Stimulated activated CD4-positive, alpha-beta T cell treated with anti-CD3 and anti-CD28 coated beads, TNF-alpha, amount 100 ng/mL, for 4 hours (primary cell): ENCODE measurements around the gene TTC27.
"Not testable (repeated sequence)": the region's sequence is repeated elsewhere in the genome, so short reads cannot be mapped to it uniquely, and the experiment has no call there.

Experiments used
- DNase-seq, 3 experiments: peaks; one replicate each; pipeline ENCODE4 v3.0.0-alpha.2; 2020; ENCODE audit warnings: low read depth in 3 of 3

Gene TTC27

DNA sequence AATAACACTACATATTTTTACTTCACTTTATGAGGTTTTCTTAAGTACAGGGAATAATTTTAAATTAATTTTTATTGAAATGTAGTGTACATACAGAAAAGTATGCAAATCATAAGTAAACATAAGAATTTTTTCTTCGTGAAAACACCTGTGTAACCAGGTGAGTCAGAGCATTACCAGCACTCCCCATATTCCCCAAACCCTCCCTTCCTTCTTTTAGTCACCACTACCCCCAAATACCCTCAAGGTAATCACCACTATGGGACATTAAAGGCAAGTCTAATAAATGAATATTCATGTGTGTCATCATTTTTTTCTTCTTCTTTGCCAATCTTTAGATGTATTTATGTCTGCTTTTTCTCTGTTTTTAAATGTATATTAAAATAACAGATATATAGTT is 179.0 kb downstream of the TTC27 start:
- no peak for DNase-seq

DNA sequence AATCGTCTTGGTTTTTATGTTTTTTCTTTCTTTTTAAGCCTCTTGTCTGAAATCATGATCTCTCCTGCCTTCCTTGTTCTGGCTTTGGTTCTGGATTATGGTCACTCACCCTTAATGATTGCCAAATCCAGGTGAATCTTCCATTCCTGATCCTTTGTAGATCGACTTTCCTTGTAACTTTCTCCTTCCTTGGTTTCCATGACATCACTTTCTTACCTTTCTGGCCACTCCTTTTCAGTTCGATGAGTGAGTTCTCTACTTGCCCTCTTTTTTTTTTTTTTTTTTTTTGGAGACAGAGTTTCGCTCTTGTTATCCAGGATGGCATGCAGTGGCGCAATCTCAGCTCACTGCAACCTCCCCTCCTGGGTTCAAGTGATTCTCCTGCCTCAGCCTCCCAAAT is 179.8 kb downstream of the TTC27 start:
- DNase-seq, result no peak

DNA sequence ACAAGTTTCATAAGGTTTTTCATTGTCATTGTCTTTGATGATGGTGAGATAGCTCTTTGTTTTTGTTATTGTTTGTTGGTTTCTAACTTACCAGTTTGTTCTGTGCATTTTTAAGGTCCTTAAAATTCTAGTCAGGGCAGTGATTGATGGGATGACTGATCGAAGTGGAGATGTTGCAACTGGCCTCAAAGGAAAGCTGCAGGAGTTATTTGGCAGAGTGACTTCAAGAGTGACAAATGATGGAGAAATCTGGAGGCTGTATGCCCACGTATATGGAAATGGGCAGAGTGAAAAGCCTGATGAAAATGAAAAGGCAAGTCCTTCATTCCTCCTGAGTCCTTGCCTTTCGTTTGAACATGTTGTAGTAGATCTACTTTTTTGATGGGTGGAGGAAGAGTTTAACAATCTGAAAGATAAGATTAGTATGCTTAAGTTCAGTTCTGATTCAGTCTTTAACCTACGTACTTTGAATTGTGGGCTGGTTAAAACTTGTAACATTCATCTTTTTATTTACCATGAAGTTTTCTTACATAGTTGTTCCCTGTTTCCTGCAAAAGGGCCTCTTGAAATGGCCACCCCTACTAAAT is 183.2 kb downstream of the TTC27 start:
- DNase-seq, result no peak

DNA sequence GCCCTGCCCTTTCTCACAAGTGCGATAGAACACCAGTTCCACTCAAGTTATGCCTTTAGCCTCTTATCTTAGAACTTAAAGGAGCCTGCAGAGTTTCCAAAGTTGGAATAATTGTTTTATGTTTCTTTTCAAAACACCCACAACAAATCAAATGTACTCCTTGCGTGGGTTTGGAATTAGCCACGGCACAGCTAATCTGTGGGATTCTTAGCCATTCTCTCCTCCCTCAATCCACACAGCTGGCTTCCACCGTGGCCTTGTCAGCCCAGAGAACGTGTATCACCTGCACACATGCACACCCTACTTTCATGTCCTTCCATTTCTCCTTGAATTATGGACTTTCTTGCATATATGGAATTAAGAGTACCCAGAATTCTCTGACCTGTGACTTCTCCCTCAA is 183.8 kb downstream of the TTC27 start:
- no peak for DNase-seq

DNA sequence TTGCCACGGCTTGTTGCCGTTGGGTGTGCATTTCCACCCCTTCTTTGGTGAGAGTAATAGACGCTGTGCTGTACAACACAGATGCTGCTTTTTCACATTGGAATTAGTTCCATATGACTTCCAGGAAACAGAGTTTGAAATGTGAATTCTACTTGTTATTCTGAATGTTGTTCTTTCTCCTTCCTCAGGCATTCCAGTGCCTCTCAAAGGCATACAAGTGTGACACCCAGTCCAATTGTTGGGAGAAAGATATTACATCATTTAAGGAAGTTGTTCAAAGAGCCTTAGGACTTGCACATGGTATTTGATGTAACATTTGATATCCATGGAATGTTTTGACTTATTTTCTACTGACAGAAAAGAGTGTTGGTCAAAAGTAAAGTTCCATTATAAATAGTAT is 184.5 kb downstream of the TTC27 start:
- no peak for DNase-seq

DNA sequence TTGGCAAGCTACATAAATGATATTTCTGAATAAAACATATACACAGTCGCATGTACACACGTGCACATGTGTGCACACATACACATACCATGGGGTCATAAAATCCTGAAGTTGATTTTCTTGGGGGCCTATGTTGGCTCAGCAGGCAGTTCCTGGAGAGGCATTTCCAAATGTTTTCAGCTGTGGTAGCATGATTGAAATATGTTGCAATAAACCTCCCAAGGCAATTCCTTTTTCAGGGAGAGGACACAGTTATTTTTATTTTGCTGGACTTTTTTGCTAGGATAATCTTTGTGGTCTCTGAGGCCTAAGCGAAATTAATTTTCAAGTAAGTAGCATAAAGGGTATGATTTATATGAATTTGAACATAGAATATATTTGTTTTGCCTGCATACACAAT is 192.2 kb downstream of the TTC27 start:
- no peak for DNase-seq

DNA sequence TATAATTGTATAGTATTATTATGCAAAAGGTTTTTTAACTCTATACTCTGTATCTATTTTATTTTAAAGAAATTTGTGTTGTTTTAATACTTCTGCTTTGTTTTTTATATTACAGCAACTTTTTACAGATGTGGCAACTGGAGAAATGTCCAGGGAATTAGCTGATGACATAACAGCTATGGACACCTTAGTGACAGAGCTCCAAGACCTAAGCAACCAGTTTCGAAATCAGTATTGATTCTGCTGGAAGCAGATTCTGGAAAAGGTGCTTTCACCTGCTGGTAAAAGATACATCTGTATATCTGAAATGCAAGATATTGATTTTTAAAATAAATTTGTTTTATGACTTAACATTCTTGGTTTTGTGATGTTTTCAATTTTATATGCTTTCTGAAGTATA is 192.9 kb downstream of the TTC27 start:
- no peak for DNase-seq

DNA sequence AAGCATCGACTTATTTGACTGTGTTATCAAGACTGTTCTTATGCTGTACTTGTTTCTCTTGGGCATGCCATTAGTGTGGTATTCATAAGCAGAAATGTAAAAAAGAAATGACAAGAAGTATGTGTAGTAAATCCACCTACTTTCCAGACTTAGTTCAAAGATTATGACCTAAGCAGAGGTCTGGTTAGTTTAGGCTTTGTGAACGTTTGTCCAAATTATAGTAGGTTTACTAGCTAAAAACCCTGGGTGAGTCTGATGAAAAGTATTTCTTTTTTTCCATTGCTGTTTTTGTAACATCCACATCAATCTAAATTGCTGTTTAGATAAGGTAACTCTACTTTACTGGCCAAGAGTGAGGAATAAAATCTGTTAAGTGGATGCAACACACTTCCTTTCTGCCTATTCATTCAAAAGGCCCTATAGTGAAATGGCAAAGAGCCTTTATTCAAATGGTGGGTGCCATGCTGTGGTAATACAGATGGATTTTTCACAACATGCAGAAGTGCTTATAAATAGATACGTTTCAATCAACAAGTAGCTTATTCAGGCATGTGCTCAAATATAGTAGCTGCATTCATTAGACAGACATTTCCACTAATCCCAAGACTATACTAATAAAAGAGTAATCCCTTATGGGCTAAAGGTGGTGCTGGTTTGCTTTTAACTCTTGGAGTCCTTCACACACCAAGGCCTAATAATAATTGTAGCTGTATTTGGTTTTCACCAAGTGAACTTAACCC is 196.4 kb downstream of the TTC27 start:
- DNase-seq, result no peak

DNA sequence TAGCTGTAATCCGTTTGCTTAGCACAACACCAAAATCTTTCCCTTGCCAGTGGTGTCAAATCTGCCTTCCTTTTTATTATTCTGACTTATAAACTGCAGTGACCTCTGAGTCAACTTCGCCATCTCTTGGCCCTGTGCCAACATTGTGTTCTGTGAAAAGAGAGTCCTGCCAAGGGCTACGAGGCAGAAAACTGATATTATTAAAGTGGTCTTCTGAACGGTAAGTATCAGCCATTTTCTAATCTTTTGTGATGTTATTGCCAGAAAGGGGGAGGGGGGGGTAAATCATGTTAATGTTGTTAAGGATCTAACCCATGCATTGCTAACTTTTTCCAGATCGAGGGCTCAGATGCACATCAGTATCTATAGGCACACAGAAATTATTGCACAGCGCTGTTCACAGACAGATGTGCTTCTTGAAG is 197.5 kb downstream of the TTC27 start:
- no peak for DNase-seq

DNA sequence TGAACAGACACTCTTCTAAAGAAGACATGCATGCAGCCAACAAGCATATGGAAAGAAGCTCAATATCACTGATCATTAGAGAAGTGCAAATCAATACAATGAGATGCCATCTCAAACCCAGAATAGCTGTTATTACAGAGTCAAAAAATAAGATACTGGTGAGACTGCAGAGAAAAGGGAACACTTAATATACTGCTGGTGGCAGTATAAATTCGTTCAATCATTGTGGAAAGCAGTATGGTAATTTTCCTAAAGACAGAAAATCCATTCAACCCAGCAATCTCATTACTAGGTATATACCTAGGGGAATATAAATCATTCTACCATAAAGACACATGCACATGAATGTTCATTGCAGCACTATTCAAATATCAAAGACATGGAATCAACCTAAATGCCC is 202.3 kb downstream of the TTC27 start:
- no peak for DNase-seq

DNA sequence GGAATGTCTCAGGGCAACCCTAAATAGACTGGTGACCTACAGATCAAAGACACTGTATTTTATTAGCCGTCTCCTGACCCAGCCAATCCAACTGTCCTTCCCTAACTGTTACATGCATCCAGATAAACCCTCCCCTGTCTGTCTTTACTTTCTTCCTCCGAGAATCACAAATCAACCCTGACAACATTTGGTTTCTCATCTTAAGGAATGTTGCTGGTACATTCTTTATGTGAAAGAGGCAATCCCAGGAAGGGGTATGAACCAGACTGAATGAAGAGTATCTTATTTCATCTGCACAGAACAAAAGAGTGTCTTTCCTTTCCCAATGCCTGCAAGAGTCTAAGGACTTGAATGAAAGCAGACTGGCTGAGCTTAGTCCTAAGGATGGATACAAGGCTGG is 205.0 kb downstream of the TTC27 start:
- DNase-seq, result no peak

DNA sequence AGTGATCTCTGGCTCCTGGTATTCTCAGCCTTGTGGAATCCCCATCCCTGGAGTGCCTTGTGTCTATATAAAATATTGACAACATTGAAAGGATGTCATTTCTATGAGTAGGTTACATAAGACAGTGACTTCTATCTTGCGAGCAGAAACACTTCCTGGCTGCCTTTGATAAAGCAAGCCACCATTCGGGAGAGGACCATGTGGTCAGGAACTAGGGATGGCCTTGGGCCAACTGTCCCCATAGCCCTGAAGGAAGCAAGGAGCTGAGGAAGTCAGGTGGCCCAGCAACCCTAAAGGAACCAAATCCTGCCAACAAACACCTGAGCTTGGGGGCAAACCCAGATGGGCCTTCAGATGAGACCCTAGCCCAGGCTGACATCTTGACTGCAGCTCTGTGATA is 205.9 kb downstream of the TTC27 start:
- no peak for DNase-seq

DNA sequence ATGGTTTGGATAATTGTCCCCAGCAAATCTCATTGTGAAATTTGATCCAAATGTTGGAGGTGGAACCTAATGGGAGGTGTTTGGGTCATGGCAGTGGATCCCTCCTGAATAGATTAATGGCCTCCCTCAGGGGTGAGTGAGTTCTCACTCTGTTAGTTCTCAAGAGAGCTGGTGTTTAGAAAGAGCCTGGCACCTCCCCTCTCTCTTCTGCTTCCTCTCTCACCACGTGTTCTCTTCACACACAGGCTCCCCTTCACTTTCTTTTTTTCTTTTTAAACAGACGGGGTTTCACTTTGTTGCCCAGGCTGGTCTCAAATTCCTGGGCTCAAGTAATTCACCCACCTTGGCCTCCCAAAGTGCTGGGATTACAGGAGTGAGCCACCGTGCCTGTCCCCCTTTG is 207.3 kb downstream of the TTC27 start:
- no peak for DNase-seq

DNA sequence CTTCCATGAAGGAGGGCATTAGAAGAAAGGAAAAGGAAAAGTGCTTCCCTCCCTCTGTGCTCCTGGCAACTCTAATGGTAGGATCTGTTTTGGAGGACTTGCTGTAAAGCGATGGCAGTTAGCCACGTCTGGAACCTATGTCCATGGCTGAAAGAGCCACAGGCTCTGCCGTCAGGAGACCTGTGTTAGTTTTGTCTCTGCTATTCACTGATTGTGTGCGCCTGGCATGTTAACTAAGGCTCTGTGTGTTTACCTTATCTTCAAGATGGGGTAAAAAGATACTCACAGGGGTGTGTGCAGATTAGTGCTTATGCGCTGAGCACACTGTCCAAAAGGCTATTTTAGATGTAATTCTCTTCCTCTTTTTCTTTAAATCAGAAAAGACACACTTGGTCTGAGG is 209.1 kb downstream of the TTC27 start:
- DNase-seq, result no peak

DNA sequence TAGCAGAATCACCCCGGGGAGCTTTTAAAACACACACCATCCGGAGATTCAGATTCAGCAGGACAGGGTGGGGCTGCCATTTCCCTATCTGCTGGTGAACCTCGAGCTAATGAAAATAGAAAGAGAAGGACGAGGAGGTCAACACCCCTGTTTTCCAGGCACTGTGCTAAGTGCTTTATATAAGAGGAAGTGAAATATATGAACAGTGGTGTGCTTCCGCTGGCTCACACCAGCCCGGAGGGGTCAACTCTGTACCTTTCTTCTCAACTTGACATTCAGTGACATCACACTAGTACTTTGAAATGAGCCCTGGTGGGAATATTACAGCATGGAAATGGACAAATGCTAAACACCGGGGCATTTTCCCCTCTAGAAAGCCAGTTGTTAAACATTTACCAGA is 210.6 kb downstream of the TTC27 start:
- DNase-seq, result no peak

DNA sequence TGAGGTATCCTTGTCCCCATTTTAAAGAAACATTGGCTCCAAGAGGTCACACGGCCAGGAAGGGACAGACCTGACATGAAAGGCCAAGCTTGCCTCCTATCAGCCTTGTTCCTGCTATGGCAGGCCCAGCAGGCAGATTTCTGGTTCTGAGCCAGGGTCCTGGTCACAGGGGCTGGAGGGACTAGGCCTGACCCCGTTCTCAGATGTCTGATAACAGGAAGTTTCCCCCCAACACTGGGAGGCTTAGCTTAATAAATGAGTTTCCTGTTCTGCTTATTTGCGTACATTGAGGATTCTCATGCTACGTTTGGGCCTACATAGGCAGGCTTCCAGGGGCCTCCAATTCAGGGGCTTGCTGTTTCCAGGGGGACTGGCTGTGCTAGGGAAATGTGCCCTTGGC is 211.1 kb downstream of the TTC27 start:
- no peak for DNase-seq

DNA sequence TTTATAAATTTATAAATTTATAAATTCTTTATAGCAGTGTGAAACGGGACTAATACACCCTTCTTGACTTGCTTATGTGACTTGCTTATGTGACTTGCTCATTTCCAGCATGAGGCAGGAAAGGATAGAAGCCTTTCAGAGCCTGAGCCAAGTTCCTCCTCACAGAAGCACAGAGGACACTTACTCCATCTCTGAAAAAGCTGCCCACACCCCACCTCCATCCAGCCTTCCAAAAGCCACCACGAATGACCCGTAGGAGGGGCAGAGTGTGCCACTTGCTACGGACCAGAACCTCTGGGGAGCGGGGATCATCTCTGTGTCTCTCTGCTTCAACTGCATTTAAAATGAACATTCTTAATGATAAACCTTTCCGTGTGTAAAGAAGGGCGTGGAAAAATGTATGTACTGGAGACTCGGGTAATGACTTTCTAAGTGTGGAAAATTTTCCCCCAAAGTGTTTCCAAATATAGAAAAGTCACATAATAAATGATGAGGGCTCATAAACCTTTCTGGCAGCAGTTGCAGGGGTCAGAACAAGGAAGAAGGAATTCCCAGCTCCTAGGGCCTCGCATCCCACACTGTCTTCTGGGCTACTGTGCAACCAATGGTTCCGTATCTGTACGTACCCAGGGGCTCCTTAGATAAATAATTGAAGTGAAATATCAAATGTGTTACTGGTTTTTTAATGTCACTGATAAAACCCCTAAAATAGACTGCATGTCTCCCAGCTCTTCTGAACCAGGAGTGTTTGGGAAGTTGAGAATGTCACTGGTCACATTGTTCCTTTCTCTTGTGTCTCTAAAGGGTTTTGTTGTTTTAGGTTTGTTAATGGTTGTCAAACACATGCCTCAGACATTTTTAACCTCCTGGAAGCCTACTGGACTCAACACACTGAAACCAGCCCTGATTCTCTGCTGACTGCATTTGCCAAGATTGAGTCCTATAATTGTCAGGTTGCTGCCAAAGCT is 214.4 kb downstream of the TTC27 start:
- DNase-seq, result no peak

DNA sequence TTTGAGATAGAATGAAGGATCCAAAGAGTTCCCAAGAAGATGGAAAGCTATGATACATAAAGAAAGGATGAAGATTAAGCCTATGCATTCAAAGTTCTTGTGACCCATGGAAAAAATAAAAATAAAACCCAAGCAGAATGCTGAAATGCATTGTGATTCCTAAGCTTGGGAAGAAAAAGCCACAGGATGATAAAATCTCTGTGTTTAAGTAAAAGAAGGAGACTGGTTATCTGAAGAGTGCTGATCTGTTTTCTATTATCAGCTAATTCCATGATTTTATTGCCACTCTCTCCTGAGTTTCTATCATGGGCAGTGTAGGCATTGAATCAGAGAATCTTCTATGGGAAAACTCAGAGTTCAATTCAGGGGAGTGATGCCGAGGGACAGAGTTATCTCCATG is 215.8 kb downstream of the TTC27 start:
- DNase-seq, result no peak

DNA sequence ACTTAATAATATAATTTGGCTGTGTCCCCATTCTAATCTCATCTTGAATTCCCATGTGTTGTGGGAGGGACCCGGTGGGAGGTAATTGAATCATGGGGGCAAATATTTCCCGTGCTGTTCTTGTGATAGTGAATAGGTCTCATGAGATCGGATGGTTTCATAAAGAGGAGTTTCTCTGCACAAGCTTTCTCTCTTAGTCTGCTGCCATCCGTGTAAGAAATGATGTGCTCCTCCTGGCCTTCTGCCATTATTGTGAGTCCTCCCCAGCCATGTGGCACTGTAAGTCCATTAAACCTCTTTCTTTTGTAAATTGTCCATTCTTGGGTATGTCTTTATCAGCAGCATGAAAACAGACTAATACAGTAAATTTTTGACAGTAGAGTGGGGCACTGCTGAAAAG is 216.4 kb downstream of the TTC27 start:
- DNase-seq, result no peak

DNA sequence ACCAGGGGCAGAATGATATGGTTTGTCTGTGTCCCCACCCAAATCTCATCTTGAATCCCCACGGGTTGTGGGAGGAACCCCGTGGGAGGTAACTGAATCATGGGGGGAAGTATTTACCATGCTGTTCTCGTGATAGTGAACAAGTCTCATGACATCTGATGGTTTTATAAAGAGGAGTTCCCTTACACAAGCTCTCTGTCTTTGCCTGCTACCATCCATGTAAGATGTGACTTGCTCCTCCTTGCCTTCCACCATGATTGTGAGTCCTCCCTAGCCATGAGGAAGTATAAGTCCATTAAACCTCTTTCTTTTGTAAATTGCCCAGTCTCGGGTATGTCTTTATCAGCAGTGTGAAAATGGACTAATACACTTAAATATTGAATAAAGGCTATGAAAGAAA is 218.4 kb downstream of the TTC27 start:
- not testable (repeated sequence) for DNase-seq

DNA sequence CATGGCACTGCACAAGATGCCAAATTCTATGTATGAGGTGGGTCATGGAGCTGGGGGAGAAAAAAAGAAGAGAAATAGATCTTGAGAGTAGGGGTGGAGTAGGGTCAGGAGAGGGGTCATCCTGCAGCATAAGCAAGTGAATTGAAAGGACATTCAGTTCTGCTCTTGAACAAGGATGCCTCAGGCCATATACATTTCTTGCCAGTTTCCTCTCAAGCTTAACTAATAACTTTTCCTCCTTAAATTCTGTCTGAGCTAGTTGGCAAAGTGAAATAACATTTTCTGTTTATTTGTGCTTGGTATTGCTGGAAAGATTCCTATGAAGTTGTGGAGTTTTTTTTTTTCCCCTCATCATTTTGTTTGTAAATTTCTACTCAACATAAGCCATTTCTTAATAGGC is 219.9 kb downstream of the TTC27 start:
- DNase-seq, result no peak

DNA sequence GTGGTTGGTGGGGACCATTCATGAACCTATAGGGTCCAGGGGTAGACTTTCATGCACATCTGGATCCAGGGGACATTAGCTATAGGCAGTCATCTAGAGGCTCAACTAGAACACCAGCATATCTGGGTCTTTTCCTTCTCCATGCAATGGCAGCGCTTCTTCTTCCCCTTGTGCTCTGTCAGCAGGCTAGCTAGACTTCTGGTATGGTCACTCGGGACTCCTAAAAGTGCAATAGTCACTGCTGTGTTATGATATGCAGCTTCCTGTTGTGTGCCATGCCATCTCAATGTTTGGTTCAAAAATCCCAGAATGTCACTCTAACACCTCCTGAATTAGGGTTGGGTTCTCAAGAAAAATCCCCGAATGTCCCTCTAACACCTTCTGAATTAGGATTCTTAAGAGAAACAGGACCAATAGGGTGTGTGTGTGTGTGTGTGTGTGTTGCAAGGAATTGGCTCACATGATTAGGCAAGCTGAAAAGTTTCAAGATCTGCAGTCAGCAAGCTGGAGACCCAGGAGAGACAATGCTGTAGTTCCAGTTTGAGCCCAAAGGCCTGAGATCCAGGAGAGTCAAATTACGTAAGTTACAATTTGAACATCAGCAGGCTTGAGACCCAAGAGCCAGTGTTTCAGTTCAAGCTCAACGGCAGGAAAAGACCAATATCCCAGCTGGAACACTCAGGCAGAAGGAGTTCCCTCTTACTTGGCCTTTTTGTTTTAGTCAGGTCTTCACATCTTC is 221.8 kb downstream of the TTC27 start:
- no peak for DNase-seq
